AG20443 (cell line): ENCODE data around the gene DNAJC16.

Experiments used
- DNase-seq: peaks from one replicate; pipeline ENCODE4 v3.0.0; 2012; ENCODE audit warnings: low spot score, mixed read lengths

The DNAJC16 gene

DNA sequence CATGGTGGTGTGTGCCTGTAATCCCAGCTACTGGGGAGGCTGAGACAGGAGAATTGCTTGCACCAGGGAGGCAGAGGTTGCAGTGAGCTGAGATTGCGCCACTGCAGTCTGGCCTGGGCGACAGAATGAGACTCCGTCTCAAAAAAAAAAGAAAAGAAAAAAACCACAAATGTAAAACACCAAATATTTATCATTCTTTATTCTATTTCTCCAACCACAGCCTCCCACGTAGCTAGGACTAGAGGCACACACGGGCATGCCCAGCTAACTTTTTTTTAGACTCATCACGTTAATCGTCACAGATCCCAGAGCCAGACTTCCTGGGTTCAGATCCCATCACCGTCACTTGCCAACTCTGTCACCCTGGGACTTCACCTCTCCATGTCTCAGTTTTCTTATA lies 13.5 kb downstream of the DNAJC16 start:
- no peak for DNase-seq

DNA sequence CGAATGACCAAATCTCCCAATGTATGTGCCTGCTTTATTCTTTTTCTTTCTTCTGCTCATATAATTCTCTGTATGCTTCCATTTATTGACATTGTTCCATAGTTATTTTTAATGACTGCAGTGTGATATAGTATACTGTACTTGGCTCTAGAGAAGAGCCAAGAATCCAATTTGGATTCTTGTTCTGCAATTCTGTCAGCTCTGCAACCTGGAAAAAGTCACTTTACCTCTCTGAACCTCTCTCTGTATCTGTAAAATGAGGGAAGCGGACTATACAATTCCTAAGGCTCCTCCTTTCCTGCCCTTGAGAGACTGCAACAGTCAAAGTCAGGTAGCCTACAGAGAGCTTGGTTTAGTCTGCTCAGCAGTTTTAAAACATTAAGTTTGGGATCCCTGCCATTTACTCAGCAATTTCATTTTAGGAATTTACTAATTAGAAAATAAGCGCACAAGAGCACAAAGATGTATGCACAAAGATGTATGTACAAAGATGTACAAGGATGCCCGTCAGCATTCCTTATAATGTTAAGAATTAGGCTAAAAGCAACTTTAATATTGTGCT lies 14.7 kb downstream of the DNAJC16 start:
- DNase-seq: no peak

DNA sequence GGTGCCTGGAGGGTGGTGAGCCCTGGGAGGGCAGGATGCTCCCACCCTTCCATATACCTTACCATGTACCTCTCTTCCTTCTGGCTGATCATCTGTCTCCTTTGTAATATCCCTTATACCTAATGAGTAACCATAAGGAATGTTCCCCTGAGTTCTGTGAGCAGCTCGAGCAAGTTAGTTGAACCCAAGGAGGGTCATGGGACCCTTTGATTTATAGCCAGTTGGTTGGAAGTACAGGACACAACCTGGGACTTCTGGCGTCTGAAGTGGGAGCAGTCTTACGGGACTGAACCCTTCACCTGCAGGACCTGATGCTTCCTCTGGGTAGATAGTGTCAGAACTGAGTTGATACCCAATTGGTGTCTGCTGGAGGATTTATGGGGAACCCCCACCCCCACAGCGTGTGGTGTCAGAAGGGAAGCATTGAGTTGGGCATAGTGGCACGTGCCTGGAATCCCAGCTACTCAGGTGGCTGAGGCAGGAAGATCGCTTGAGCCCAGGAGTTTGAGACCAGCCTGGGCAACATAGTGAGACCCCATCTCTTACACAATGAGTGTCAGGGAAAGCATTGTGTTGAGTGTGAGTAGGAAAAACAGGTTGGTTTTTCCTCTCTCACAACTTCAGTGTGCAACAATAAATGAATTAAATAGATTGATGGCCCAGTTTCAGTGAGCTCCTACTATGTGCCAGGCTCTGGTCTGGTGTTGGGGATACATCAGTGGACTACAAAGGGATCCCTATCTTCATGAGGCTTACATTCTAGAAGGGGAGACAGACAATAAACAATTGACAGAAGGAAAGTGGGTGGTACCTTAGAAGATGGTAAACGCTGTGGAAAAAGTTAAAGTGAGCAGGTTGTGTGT lies 16.0 kb downstream of the DNAJC16 start:
- DNase-seq: no peak

DNA sequence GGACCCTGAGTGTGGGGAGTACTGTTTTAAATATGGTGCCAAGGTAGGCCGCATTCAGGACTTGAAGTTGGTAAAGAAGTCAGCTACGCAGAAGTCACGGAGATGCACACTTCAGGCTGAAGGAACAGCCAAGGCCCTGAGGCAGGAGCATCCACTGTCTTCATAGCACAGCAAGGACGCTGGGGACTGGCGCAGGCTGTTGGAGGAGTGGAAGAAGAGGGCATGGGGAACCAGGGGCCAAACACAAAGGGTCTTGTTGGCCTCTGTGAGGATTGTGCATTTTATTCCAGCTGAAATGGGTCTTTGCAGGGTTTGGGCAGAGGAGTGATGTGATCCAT lies 16.6 kb downstream of the DNAJC16 start:
- no peak for DNase-seq

DNA sequence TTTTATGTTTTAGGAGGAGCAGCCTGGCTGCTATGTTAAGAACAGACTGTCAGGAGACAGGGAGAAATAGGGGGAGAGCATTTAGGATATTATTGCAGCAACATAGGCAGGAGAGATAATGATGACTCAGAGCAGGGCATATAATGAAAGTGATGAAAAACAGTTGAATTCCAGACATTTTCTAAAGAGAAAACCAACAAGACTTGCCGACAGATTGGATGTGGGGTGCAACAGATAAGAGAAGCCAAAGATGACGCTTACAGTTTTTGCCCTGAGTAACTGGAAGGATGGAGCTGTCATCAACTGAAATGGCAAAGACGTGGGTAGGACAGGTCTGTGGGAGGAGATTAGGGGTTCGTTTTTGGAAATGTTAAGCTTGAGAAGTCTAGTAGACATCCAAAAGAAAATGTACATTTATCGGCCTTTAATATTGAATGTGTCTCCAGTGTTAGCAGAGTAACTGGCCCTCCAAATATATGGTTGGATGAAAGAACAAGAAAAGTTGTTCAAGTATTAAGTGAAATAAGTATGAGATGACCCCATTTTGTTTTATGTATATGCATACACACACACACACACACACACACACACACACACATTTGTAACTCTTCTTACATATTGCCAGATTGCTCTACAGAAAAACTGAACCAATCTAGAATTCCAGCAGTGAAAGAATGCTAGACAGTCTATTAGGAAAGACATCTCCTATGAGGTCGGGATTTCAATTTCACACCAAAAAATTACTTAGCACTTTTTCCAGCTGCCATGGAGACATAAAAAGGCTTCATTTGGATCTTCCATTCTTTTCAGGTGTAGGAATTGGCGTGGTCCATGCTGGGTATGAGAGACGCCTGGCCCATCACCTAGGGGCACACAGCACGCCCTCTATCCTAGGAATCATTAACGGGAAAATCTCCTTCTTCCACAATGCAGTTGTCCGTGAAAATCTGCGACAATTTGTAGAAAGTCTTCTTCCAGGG lies 17.2 kb downstream of the DNAJC16 start:
- DNase-seq: peak; percentile 68

GRCh38 chr1:15546641-15547040 lies 20.0 kb downstream of the DNAJC16 start:
- no peak for DNase-seq

- DNase-seq: no peak
Measured at GRCh38 chr1:15550573-15550972, 23.9 kb downstream of the DNAJC16 start.

DNA sequence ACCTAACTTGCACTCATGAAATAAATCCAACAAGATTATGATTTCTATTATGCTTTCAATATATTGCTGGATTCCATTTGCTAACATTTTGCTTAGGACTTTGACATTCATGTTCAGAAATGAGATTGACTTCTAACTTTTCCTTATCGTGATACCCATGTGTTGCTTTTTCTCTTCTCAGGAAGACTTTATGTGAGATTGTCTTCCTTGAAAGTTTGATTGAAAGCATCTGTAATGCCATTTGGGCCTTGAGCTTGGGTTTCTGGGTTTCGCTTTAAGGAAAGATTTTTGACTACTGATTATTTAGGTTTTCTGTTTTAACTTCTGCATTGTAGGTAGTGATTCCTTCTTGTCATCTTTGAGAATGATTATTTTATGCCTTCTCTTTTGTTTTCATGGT lies 30.4 kb downstream of the DNAJC16 start:
- DNase-seq: no peak

GRCh38 chr1:15557594-15557993 lies 30.9 kb downstream of the DNAJC16 start:
- no peak for DNase-seq

GRCh38 chr1:15558516-15558915 lies 31.9 kb downstream of the DNAJC16 start:
- no peak for DNase-seq

DNA sequence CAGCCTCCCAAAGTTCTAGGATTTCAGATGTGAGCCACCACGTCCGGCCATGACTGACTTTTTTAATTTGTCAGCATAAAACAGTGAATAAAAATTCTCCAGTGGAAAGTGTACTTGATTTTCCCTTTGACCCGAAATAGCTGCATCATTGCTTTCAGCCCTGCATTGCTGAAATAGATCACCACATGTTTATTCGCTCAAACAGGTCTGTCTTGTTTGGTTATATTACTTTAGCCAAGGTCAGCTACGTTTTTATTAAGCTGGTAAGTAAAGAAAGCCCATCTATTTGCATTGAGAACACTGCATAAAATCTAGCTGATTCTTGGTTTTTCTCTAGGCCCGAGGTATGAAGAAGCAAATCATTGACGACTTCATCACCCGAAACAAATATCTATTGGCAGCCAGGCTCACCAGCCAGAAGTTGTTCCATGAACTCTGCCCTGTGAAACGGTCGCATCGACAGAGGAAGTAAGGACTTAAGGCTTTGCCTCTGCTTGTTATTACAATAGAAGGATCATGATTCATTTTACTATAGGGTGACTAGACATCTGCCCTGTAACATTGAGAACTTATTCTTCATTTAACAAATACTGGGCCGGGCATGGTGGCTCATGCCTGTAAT lies 32.7 kb downstream of the DNAJC16 start:
- no peak for DNase-seq

DNA sequence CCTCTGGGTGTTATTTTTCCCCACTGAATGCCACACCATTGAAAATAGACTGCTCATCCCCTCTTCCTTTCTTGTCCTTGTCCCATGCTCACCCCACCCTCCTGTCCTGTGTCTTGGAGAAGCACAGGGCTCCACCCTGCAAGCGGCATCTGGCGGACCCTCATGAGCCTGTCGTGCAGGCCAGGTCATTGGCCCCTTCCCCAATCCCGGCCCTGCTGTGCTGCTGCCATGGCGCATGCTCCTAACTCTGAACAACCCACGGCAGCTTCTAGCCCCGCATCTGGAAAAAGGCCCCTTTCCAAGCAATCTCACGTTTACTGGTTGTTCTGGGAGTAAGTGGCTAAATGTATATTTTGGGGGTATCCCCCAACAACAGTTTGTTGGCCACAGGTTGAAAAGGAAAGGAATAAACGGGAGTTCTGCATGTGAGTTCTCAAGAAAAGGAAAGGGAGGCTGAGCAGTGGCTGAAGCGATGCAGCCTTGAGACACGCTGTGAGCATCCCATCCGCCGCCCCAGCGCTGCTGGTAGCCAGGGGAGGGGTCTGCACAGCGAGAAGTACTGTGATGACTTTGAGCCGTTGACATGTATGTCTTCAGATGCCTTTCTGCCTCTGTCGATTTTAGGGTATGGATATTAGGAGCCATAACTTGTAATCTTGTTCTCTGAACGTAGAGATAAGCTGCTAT lies 41.9 kb downstream of the DNAJC16 start:
- no peak for DNase-seq

- no peak for DNase-seq
Measured at GRCh38 chr1:15570861-15571260, 44.2 kb downstream of the DNAJC16 start.

DNA sequence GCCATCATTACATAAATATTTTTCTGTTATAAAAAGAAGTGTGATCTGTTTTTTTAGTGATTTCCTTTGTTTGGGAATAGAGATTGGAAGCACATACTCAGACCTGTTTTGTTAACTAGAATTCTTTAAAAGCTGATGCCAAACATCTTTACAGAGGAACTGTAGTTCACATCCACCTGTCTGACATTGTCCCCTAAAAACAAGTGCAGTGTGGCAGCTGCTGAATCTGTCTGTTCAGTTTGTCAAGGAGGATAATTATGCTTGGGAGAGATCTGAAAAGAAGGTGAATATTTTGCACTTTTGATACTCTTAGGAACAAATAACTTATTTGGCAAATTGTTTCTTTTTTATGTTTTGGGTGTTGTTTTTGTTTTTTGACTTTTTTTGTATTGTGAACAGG lies 44.6 kb downstream of the DNAJC16 start:
- DNase-seq: no peak

DNA sequence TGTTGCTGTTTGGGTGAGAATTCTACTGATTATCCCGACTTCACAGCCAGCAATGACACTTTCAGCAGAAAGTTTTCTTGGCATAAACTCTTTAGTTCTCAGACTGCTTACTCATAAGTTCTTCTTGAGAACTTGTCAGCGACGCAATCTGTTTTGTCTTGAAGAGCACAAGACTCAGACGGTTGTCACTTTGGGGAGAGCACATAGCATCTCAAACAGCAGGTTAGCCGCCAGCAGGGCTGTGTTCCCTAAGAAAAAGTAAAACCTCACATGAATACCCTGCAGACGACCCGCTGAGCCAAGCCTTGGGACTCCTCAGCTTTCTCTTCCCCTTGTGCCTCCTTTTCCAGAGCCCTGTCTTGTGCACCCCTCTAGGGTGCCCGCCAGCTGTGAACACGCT lies 46.8 kb downstream of the DNAJC16 start:
- DNase-seq: peak; percentile 35

DNA sequence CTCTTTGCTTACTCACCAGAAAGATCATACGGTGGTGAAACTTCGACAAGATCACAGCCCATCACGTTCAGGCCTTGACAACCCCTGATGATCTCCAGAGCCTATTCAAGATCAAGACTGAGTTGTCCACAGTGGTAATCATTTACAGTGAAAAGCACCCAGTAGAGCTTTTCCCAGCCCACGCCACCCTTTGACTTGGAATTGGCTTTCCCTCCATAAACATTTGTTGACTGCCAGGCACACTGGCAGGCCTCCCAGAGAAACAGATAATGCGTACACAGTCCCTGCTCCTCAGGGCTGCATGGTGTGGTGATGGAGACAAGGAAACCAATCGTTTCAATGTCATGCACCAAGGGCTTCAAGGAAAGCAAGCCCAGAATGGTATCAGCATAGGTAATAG lies 48.1 kb downstream of the DNAJC16 start:
- no peak for DNase-seq

- DNase-seq: no peak
Measured at GRCh38 chr1:15575549-15576150, 49.0 kb downstream of the DNAJC16 start.

- DNase-seq: no peak
Measured at GRCh38 chr1:15577691-15578090, 51.0 kb downstream of the DNAJC16 start.

GRCh38 chr1:15578921-15579682 lies 52.5 kb downstream of the DNAJC16 start:
- no peak for DNase-seq

GRCh38 chr1:15579683-15580047 lies 53.0 kb downstream of the DNAJC16 start:
- DNase-seq: no peak
